HG03354 (cell line): ENCODE measurements around the gene LAMTOR3.
"Not testable (repeated sequence)": the region's sequence is repeated elsewhere in the genome, so short reads cannot be mapped to it uniquely, and the experiment has no call there.

Experiments used
- ATAC-seq: cut with Tn5 transposase; IDR thresholded peaks from one replicate; pipeline ENCODE4 v1.9.1; 2021; ENCODE audit warnings: mild to moderate bottlenecking; ENCODE audit not compliant: unreplicated experiment, poor library complexity, severe bottlenecking

Gene LAMTOR3

DNA sequence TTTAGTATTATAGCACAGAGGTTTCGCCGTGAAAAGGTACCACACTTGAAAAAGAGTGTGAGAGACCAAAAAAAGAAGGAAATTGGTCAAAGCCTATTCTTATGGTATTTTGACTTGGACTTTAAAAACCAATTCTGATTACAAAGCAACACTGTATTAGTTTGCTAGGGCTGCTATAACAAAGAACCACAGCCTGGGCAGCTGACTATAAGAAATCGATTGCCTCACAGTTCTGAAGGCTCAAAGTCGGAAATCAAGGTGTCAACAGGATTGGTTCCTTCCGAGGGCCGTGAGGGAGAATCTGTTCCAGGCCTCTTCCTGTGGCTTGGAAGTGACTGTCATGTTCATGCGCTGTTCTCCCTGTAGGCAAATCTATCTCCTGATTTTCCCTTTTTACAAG, 59.7 kb downstream of the LAMTOR3 start:
- ATAC-seq: no peak

DNA sequence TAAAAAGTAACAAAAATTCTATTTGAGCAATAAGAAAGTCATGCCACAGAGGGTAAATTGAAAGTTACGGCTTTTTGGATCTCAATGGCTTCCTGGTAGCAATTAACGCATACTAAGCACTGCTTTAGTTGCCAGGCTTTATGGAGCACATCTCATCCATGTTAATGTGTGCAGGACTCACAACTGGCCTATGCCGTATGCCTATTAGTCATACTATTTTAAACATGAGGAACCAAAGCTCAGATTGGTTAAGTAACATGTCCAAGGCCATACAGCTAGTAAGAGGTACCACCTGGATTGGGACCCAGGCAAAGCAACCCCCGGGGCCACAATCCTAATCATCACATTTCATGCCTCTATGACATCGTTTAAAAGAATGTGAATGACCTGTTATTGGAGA, 60.5 kb downstream of the LAMTOR3 start:
- ATAC-seq: no peak

DNA sequence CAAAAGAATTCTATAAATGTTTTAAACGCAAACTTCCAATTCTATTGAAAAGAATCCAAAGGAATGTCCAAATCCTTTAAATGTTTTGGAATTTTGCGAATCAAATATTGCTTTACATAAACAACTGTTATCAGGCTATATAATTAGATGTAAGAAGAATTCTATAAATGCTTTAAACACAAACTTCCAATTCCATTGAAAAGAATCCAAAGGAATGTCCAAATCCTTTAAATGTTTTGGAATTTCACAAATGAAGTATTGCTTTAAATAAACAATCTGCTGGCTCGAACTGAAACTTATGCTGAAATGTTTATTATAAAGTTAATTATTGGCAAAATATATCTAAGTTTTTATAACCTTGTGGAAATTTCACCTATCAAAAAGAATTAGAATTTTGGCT, 61.5 kb downstream of the LAMTOR3 start:
- ATAC-seq: no peak

DNA sequence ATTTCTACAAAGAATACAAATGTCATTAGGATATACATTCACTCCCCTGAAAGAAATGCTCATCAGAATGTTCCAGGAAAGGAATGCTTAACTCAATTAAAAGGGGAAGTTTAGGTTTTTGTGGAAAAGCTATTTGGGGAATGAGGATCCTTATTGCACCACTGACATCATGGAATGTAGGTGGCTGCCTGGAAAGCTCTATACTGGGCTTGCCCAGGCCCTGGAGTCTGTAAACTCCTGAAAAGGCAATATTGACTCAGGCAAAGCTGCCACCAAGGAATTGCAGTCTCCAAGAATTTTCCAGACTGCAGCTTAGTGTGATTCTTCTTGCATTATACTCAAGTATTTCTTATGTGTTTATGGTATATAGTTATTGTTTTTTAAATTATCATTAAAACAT, 61.9 kb downstream of the LAMTOR3 start:
- ATAC-seq: no peak

DNA sequence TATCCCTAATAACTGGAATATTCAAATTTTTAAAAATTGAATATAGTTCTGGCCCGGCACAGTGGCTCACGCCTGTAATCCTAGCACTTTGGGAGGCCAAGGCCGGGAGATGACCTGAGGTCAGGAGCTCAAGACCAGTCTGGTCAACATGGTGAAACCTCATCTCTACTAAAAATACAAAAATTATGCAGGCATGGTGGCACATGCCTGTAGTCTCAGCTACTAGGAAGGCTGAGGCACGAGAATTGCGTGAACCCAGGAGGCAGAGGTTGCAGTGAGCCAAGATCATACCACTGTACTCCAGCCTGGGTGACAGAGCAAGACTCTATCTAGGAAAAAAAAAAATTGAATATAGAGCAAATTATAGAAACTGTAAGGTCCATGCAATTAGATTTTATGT, 64.2 kb downstream of the LAMTOR3 start:
- ATAC-seq: not testable (repeated sequence)

DNA sequence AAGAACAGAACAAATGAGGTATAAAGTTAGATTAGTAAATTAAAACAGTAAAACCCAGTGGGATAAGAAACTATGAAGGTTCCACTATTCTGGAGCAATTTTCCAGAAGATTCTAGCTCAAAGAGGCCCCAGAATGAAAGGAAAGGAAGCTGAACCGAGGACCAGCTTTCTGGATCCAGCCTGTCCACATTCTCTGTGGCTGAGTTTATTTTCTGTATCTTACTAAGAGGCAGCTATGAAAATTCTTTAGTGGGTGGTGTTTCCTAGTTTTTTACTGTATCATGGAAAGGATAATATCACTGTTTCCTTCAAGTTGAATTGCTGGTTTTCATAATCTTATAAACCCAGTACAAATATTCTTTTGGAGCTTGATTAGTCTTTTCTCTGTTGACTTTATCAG, 65.8 kb downstream of the LAMTOR3 start:
- no peak for ATAC-seq
